GM12878 (cell line): Measurements from ENCODE around the gene SLC6A12. TPM values are rescaled to one million over a fixed set of nuclear protein-coding genes. Genes with fewer than 3 reads are reported as not detected.

Experiments used
- ATAC-seq: fragments of 200-7000 bp; cut with Tn5 transposase; 3 replicates; pipeline ENCODE4 v1.9.1; 2020; ENCODE audit warnings: mild to moderate bottlenecking, moderate library complexity
- BruUV-seq: library from RNA; stranded (reverse); fragments of 400-500 nt; replicated peaks from 2 replicates; lab custom pipeline; 2021; lab: Mats Ljungman, UMichigan
- CTCF ChIA-PET: fragments of 300-600 bp; sonication (Branson Sonifier 250); formaldehyde crosslinking; extraction: SDS; loops from one replicate; lab custom pipeline; 2021; ENCODE audit warnings: inconsistent platforms; lab: Yijun Ruan, JAX
- POLR2A ChIA-PET: fragments of 350-600 bp; formaldehyde crosslinking; extraction: SDS; loops from one replicate; lab custom pipeline; 2021; ENCODE audit warnings: inconsistent platforms; lab: Charles Lee
- RAD21 ChIA-PET: fragments of 300-600 bp; sonication (Branson Sonifier 250); formaldehyde crosslinking; loops from one replicate; lab custom pipeline; 2023; ENCODE audit warnings: antibody characterized with exemption; ENCODE audit not compliant: unreplicated experiment; lab: Charles Lee
- SMC1A ChIA-PET: fragments of 300-600 bp; sonication (Branson Sonifier 250); formaldehyde crosslinking; loops from one replicate; lab custom pipeline; 2023; ENCODE audit not compliant: unreplicated experiment, uncharacterized antibody; lab: Charles Lee
- DNase-seq: peaks from one replicate; pipeline ENCODE4 v3.0.0-alpha.2; 2011; ENCODE audit warnings: low read depth, low spot score
- FAIRE-seq: peaks from 3 replicates; lab custom pipeline; 2011; peaks lifted over from hg19 to GRCh38; lab: Jason Lieb, UNC
- H2AFZ ChIP-seq: 2 replicates; pipeline ENCODE4 v1.6.0; 2011; ENCODE audit warnings: low read depth, low read length, control low read depth; ENCODE audit not compliant: control insufficient read depth
- H3K27ac ChIP-seq: 2 replicates; pipeline ENCODE4 v1.5.1; 2011; ENCODE audit warnings: control low read depth; ENCODE audit not compliant: control insufficient read depth, insufficient read depth
- H3K27me3 ChIP-seq, 2 experiments: replicated peaks in 1 of 2; 2 replicates each; pipeline versions ENCODE4 v1.6.0 to v1.6.1; 2011; ENCODE audit warnings: low read length in 1 of 2; ENCODE audit not compliant: control insufficient read depth in 2 of 2, insufficient read depth in 2 of 2
- H3K36me3 ChIP-seq, 2 experiments: 2 replicates each; pipeline ENCODE4 v1.5.1; 2011; ENCODE audit warnings: low read length in 1 of 2; ENCODE audit not compliant: control insufficient read depth in 2 of 2, insufficient read depth in 2 of 2
- H3K4me1 ChIP-seq: 2 replicates; pipeline ENCODE4 v1.6.1; 2011; ENCODE audit warnings: mild to moderate bottlenecking, low read length, moderate library complexity, mixed read lengths; ENCODE audit not compliant: control insufficient read depth, insufficient read depth
- H3K4me2 ChIP-seq: 2 replicates; pipeline ENCODE4 v1.6.0; 2011; ENCODE audit warnings: control low read depth; ENCODE audit not compliant: control insufficient read depth, insufficient read depth
- H3K4me3 ChIP-seq: fragments of 200-600 bp; sonication (generic); 2 replicates; pipeline ENCODE4 v1.5.1; 2016
- H3K79me2 ChIP-seq: 2 replicates; pipeline ENCODE4 v1.6.0; 2011; ENCODE audit warnings: low read length; ENCODE audit not compliant: control insufficient read depth, insufficient read depth
- H3K9ac ChIP-seq: 2 replicates; pipeline ENCODE4 v1.8.0; 2011; ENCODE audit warnings: low read length, control low read depth, mixed read lengths; ENCODE audit not compliant: control insufficient read depth, insufficient read depth
- H3K9me3 ChIP-seq: replicated peaks from 3 replicates; pipeline ENCODE4 v1.5.1; 2011; ENCODE audit warnings: mild to moderate bottlenecking, low read length; ENCODE audit not compliant: control insufficient read depth, insufficient read depth
- H4K20me1 ChIP-seq: 2 replicates; pipeline ENCODE4 v1.6.0; 2011; ENCODE audit not compliant: control insufficient read depth, insufficient read depth
- CBX5 ChIP-seq: sonication (generic); IDR thresholded peaks from 2 replicates; pipeline ENCODE4 v1.6.1; 2016; ENCODE audit warnings: low read depth, moderate library complexity, mild to moderate bottlenecking, inconsistent platforms
- EED ChIP-seq: sonication (generic); IDR thresholded peaks from 2 replicates; pipeline ENCODE4 v1.6.1; 2016; ENCODE audit warnings: antibody characterized with exemption, low read depth
- EP300 ChIP-seq, 2 experiments: fragments of 150-350 bp in 1 of 2; IDR thresholded peaks; 2 replicates each; pipeline ENCODE4 v1.6.1; 2011 to 2012; ENCODE audit warnings: low read depth in 2 of 2, low read length in 2 of 2, borderline replicate concordance in 1 of 2, improper control_type of control experiment in 1 of 2, inconsistent platforms in 1 of 2; ENCODE audit not compliant: control insufficient read depth in 1 of 2
- ESRRA ChIP-seq: IDR thresholded peaks from 2 replicates; pipeline ENCODE4 v1.6.1; 2012; ENCODE audit warnings: mild to moderate bottlenecking, low read length, improper control_type of control experiment
- FOXK2 ChIP-seq: fragments of 450-650 bp; IDR thresholded peaks from 2 replicates; pipeline ENCODE4 v1.6.1; 2017; ENCODE audit warnings: mild to moderate bottlenecking, moderate library complexity
- IRF4 ChIP-seq: IDR thresholded peaks from 2 replicates; pipeline ENCODE4 v1.6.1; 2011; ENCODE audit warnings: low read depth, low read length
- NR2F1 ChIP-seq: fragments of 450-650 bp; conservative IDR thresholded peaks from 2 replicates; pipeline ENCODE4 v1.6.1; 2017; ENCODE audit warnings: mild to moderate bottlenecking
- RFX5 ChIP-seq: IDR thresholded peaks from 2 replicates; pipeline ENCODE4 v1.6.1; 2011; ENCODE audit warnings: low read depth, low read length, improper control_type of control experiment
- SRF ChIP-seq, 2 experiments: IDR thresholded peaks; 2 replicates each; pipeline ENCODE4 v1.6.1; 2011; ENCODE audit warnings: low read depth in 2 of 2, low read length in 2 of 2, mild to moderate bottlenecking in 1 of 2, moderate library complexity in 1 of 2
- ZNF384 ChIP-seq: IDR thresholded peaks from 2 replicates; pipeline ENCODE4 v1.6.1; 2012; ENCODE audit warnings: low read depth, mild to moderate bottlenecking, low read length, improper control_type of control experiment, borderline replicate concordance
- WGBS: methylation state at CpG from one replicate; pipeline ENCODE4 v1.1.6; 2016; ENCODE audit warnings: low lambda C conversion rate; ENCODE audit not compliant: insufficient replicate concordance, insufficient coverage; ENCODE audit errors: missing lambda C conversion rate; 5-methylcytosine and 5-hydroxymethylcytosine counted together
- in situ Hi-C: fragments of 300-500 bp; cut with MboI; formaldehyde crosslinking; loops from 9 replicates; pipeline ENCODE4 v1.14.3; 2018; ENCODE audit warnings: mixed read lengths
- intact Hi-C: fragments of 100-400 bp; cut with micrococcal nuclease; formaldehyde crosslinking; loops from one replicate; pipeline ENCODE4 v1.14.2; 2022; ENCODE audit not compliant: unreplicated experiment
- polyA plus RNA-seq, 11 experiments: library from polyadenylated mRNA; depleted of rRNA in 4 of 11; unstranded in 6 of 11; stranded (reverse) in 5 of 11; fragments of >200 nt; fragmentation: Nextera tagmentation in 4 of 11; fragmentation: Illumina TruSeq in 1 of 11; extraction: Ambion mirVana in 4 of 11; extraction: Trizol in 1 of 11; gene quantifications; 1 replicate in 1 of 11; 2 replicates in 10 of 11; pipeline versions ENCODE4 v1.2.1 to v1.2.3, GENCODE V29; 2011 to 2016; ENCODE audit warnings: inconsistent platforms in 2 of 11, missing spikeins in 2 of 11, low read depth in 1 of 11
- total RNA-seq, 4 experiments: library from RNA; depleted of rRNA in 3 of 4; stranded (reverse); fragments of >200 nt in 3 of 4; fragmentation: Illumina TruSeq in 1 of 4; extraction: Trizol in 1 of 4; gene quantifications; 2 replicates each; pipeline versions ENCODE4 v1.2.1 to v1.2.3, GENCODE V29; 2013 to 2021

The SLC6A12 gene
- total and polyA plus RNA-seq, 10 of the 15 experiments (the other 5 are each of a cell fraction or from before 2014, with no cell fraction given), result 0.06 to 0.11 (median 0.07) TPM; not detected in 7

DNA sequence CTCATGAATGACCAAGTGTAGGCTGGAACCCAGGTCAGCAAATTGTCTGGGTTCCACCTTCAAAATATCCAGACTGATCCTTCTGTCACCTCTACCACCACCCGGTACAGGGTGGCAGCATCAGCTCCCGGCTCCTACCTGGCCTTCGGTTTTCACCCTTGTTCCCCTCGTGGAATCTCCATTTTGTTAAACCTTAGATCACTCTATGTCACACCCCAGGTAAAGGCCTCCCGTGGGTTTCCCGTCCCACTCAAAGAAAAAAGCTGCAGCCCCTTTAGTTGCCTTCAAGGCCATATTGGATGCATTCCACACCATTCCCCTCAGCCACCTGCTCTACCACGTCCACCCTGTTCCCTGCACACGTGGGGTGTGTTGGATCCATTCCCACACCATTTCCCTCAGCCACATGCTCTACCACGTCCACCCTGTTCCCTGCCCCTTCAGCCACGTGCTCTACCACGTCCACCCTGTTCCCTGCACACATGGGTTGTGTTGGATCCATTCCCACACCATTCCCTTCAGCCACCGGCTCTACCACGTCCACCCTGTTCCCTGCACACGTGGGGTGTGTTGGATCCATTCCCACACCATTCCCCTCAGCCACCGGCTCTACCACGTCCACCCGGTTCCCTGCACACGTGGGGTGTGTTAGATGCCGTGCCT is 24.9 kb upstream of the SLC6A12 start:
- intact Hi-C loops (no loop called here), in situ Hi-C loops (no loop called here)
- no peaks in the 10 kb centered on the region for H3K79me2 ChIP-seq
- no peak overlapping the region for H3K4me2 ChIP-seq
- H4K20me1 ChIP-seq, result no peaks in the 10 kb centered on the region
- DNase-seq, result no peak
- peaks cover 6% of the 10 kb centered on the region; the same call in 2 of the 3 replicates for H3K9me3 ChIP-seq
- CTCF ChIA-PET, result no interaction called here
- H3K27ac ChIP-seq, result no peak overlapping the region
- RAD21 ChIA-PET, result no interaction called here
- no peak for ATAC-seq
- H3K9ac ChIP-seq, result no peak overlapping the region
- H2AFZ ChIP-seq, result no peak overlapping the region
- no TSS peak for BruUV-seq
- no peaks in the 10 kb centered on the region for H3K4me1 ChIP-seq
- no peak for FAIRE-seq
- H3K27me3 ChIP-seq, result no peaks in the 10 kb centered on the region
- TF ChIP-seq ZNF384 (no peak), IRF4 (no peak), FOXK2 (no peak), SRF (IDR thresholded peaks at IDR 0.05; ENCODE audit: low read depth in 2 of 2, low read length in 2 of 2) (no peak), CBX5 (no peak), RFX5 (no peak), ESRRA (no peak), EP300 (IDR thresholded peaks at IDR 0.05; ENCODE audit: borderline replicate concordance in 1 of 2, control insufficient read depth in 1 of 2, low read depth in 2 of 2, low read length in 2 of 2) (no peak), EED (no peak), NR2F1 (no peak)
- SMC1A ChIA-PET, result no interaction called here
- H3K4me3 ChIP-seq, result no peak overlapping the region
- H3K36me3 ChIP-seq, result no peaks in the 10 kb centered on the region
- POLR2A ChIA-PET, result no interaction called here
- 20% methylated on average over 16 of the region's 19 CpGs for WGBS
